Measurements from ENCODE around the gene NAA50. TPM values are rescaled to one million over a fixed set of nuclear protein-coding genes. Genes with fewer than 3 reads are reported as not detected.

Gene NAA50
- polyA plus RNA-seq, 10 donors = 131 to 186 (median 146) TPM

GRCh38 chr3:113695431-113695785 is 50.6 kb downstream of the NAA50 start:
- DNase-seq = peak in 2 of 3 donors; percentile 10 to 14

DNA sequence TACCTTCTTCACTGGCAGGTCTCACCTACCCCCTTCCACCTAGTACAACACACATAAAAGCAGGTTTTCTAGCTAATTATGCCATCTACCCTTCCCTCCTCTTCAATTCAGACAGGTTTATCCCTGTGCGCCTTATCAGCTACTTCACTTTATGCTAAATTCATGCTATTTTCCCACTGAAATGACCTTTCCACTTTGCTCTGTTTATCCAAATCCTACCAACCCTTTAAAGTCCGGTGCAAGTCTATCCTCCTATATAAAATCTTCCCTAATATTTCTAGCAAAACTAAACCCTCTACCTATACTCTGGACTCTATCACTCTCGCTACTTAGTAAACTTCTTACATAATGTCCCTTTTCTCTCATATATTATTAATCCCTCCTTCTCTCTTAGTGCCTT is 55.6 kb downstream of the NAA50 start:
- DNase-seq = no peak

DNA sequence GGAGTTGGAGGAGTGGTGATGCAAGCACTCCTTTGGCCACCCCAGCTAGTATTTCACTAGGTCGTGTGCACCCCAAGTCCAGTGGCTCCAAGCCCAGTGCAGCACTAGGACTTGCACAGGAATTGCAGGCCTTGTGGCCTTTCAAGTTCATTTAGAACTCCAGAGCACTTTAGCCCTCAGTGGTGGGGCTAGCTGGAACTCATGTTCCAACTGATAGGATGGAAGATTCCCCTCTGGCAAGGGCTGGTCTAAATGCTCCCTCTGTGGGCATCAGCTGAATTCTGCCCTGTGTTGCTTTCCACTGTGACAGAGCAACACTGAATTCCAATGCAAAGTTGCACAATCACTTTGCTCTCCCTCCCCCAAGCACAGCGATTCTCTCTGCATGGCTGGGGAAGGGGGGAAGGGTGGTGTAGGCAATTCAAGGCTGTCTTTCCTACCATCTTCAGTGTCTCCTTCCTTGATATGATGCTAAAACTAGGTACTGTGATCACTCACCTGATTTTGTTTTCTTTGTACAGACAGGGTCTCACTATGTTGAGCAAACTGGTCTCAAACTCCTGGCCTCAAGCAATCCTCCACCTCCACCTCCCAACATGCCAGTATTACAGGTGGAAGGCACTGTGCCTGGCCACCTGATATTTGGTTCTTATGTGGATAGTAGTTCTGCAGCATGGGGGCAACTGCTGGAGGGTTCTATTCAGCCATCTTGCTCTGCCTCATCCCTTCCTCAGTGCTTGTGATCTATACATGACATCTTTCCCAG is 59.9 kb downstream of the NAA50 start:
- no peak for DNase-seq

- DNase-seq = no peak
Observed at GRCh38 chr3:113685124-113685523, 60.9 kb downstream of the NAA50 start.

GRCh38 chr3:113684271-113684819 is 61.7 kb downstream of the NAA50 start:
- DNase-seq = no peak

GRCh38 chr3:113678773-113679172 is 67.3 kb downstream of the NAA50 start:
- no peak for DNase-seq

GRCh38 chr3:113677737-113678136 is 68.3 kb downstream of the NAA50 start:
- DNase-seq = no peak

DNA sequence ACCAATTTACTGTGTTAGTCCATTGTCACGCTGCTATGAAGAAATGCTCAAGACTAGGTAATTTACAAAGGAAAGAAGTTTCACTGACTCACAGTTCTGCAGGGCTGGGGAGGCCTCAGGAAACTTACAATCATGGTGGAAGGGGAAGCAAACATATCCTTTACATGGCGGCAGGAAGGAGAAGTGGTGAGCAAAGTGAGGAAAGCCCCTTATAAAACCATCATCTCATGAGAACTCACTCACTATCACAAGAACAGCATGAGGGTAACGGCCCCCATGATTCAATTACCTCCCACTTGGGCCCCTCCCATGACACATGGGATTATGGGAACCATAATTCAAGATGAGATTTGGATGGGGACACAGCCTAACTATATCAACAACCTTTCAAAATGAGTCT is 69.8 kb downstream of the NAA50 start:
- DNase-seq = no peak

- no peak for DNase-seq
Observed at GRCh38 chr3:113673593-113673992, 72.5 kb downstream of the NAA50 start.

DNA sequence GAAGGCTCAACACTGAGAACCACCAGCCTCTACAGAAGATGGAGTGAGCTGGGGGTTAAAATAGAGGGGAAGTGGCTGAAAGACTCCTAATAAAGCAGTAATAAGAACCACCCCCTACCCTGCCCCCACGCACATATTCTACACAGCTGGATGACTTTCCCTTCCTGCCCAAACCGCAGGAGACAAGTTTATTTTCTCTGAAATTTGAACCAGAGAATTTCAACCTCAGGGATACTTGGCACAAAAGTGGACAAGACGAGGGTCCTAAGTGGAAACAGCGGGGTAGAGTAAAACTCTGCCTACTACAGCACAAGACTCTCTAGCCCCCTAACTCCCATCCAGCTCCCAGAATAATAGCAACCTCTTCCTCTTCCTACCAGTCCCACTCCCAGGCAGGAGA is 78.0 kb downstream of the NAA50 start:
- DNase-seq = peak in 2 of 3 donors; percentile 22 to 63

Other genes starting within 250 kb of the NAA50 start
- gene SPICE1, start 231.1 kb downstream of the NAA50 start, polyA plus RNA-seq (ENCODE audit: insufficient read length in 10 of 10) = 10 to 100 TPM in 4 of 10 donors, 1 to 10 TPM in 6; 8.1 to 12.2 (median 9.9) TPM
- 1 to 10 TPM in 9 of 10 donors, under 1 TPM in 1; 0.81 to 3.5 (median 2.1) TPM for gene SIDT1, start 213.7 kb downstream of the NAA50 start, polyA plus RNA-seq (ENCODE audit: insufficient read length in 10 of 10)
- 10 to 100 TPM; 11.1 to 20.7 (median 17.0) TPM for gene USF3, start 49.6 kb downstream of the NAA50 start, polyA plus RNA-seq (ENCODE audit: insufficient read length in 10 of 10)
- gene ATP6V1A, start 786 bp upstream of the NAA50 start, polyA plus RNA-seq (ENCODE audit: insufficient read length in 10 of 10) = 10 to 100 TPM; 13.8 to 23.0 (median 18.3) TPM
- 1 to 10 TPM in 8 of 10 donors, under 1 TPM in 2; 0.72 to 3.0 (median 2.1) TPM for gene GRAMD1C, start 92.5 kb upstream of the NAA50 start, polyA plus RNA-seq (ENCODE audit: insufficient read length in 10 of 10)
- gene ZDHHC23, start 201.8 kb upstream of the NAA50 start, polyA plus RNA-seq (ENCODE audit: insufficient read length in 10 of 10) = 1 to 10 TPM in 4 of 10 donors, under 1 TPM in 6; 0.62 to 1.6 (median 0.95) TPM